Keratinocyte (primary cell): ENCODE data around the gene CCDC120. TPM values are rescaled to one million over a fixed set of nuclear protein-coding genes. Genes with fewer than 3 reads are reported as not detected.

ENCODE experiments used
- DNase-seq: peaks from one replicate; pipeline ENCODE4 v3.0.0-alpha.2; 2011; ENCODE audit warnings: low read depth, missing footprints, low spot score
- FAIRE-seq: peaks from 2 replicates; lab custom pipeline; 2011; peaks lifted over from hg19 to GRCh38; lab: Jason Lieb, UNC
- H2AFZ ChIP-seq: 2 replicates; pipeline ENCODE4 v1.6.0; 2012; ENCODE audit warnings: low read length, control low read depth, inconsistent platforms; ENCODE audit not compliant: control insufficient read depth
- H3K27ac ChIP-seq: 2 replicates; pipeline ENCODE4 v1.5.1; 2011; ENCODE audit warnings: low read length; ENCODE audit not compliant: control insufficient read depth, insufficient read depth
- H3K27me3 ChIP-seq: 3 replicates; pipeline ENCODE4 v1.6.0; 2011; ENCODE audit warnings: low read length; ENCODE audit not compliant: control insufficient read depth, insufficient read depth; ENCODE audit errors: extremely low read depth
- H3K36me3 ChIP-seq, 2 experiments: 2 replicates in 1 of 2; 3 replicates in 1 of 2; pipeline ENCODE4 v1.5.1; 2011; ENCODE audit warnings: low read length in 2 of 2, mild to moderate bottlenecking in 1 of 2; ENCODE audit not compliant: control insufficient read depth in 2 of 2, insufficient read depth in 2 of 2; ENCODE audit errors: extremely low read depth in 1 of 2
- H3K4me1 ChIP-seq: 3 replicates; pipeline ENCODE4 v1.5.1; 2011; ENCODE audit warnings: low read length; ENCODE audit not compliant: control insufficient read depth, insufficient read depth; ENCODE audit errors: extremely low read depth
- H3K4me2 ChIP-seq: 3 replicates; pipeline ENCODE4 v1.6.0; 2011; ENCODE audit warnings: low read depth, low read length; ENCODE audit not compliant: control insufficient read depth, insufficient read depth; ENCODE audit errors: extremely low read depth
- H3K4me3 ChIP-seq, 3 experiments: fragments of 200-600 bp in 1 of 3; sonication (generic) in 1 of 3; 2 replicates in 2 of 3; 3 replicates in 1 of 3; pipeline ENCODE4 v1.5.1; 2011 to 2016; ENCODE audit warnings: low read length in 3 of 3, mild to moderate bottlenecking in 3 of 3, control low read depth in 2 of 3, inconsistent platforms in 1 of 3, low read depth in 1 of 3, mixed read lengths in 1 of 3, mixed run types in 1 of 3, moderate library complexity in 1 of 3; ENCODE audit not compliant: control insufficient read depth in 2 of 3, insufficient read depth in 2 of 3; ENCODE audit errors: extremely low read depth in 1 of 3
- H3K79me2 ChIP-seq: 2 replicates; pipeline ENCODE4 v1.6.0; 2012; ENCODE audit warnings: low read length; ENCODE audit not compliant: control insufficient read depth, insufficient read depth
- H3K9ac ChIP-seq: 3 replicates; pipeline ENCODE4 v1.6.0; 2011; ENCODE audit warnings: low read length; ENCODE audit not compliant: control insufficient read depth, insufficient read depth; ENCODE audit errors: extremely low read depth
- H3K9me1 ChIP-seq: 3 replicates; pipeline ENCODE4 v1.6.0; 2011; ENCODE audit warnings: low read length; ENCODE audit not compliant: control insufficient read depth, insufficient read depth; ENCODE audit errors: extremely low read depth
- H3K9me3 ChIP-seq: 2 replicates; pipeline ENCODE4 v1.5.1; 2012; ENCODE audit warnings: low read depth, low read length; ENCODE audit not compliant: control insufficient read depth
- H4K20me1 ChIP-seq: 3 replicates; pipeline ENCODE4 v1.6.0; 2011; ENCODE audit warnings: low read length; ENCODE audit not compliant: control insufficient read depth, insufficient read depth; ENCODE audit errors: extremely low read depth
- EZH2 ChIP-seq: IDR thresholded peaks from one replicate; pipeline ENCODE4 v1.6.1; 2012; ENCODE audit warnings: inconsistent platforms, mild to moderate bottlenecking, low read length, moderate library complexity
- dilution Hi-C: fragments of 300-500 bp; cut with MboI; formaldehyde crosslinking; loops from one replicate; pipeline ENCODE4 v1.7.0; 2020; ENCODE audit warnings: low sequenced_read_pairs; ENCODE audit not compliant: extremely low pct_ligation_motif_present
- polyA plus RNA-seq, 5 experiments: library from polyadenylated mRNA; depleted of rRNA in 3 of 5; stranded (reverse) in 3 of 5; stranded (forward) in 1 of 5; unstranded in 1 of 5; fragments of >200 nt; gene quantifications; 1 replicate in 1 of 5; 2 replicates in 3 of 5; 3 replicates in 1 of 5; pipeline versions ENCODE4 v1.2.1 to v1.2.3, GENCODE V29; 2011 to 2012; ENCODE audit warnings: missing spikeins in 2 of 5, low read depth in 1 of 5, low replicate concordance in 1 of 5
- TF ChIP-seq, protein P1 (sequence below), 3 experiments: IDR thresholded peaks in 1 of 3; conservative IDR thresholded peaks in 1 of 3; optimal IDR thresholded peaks in 1 of 3; 2 replicates in 2 of 3; 3 replicates in 1 of 3; pipeline versions ENCODE3 to v1.5.1; 2011; ENCODE audit warnings: low read length in 3 of 3, mild to moderate bottlenecking in 3 of 3, moderate library complexity in 2 of 3, control low read depth in 1 of 3, inconsistent platforms in 1 of 3; ENCODE audit not compliant: insufficient read depth in 2 of 3; ENCODE audit errors: extremely low read depth in 1 of 3

The CCDC120 gene
- polyA plus RNA-seq, 1 donor (not counting 4 experiments of a cell fraction or from before 2014, with no cell fraction given): 4.9 TPM

DNA sequence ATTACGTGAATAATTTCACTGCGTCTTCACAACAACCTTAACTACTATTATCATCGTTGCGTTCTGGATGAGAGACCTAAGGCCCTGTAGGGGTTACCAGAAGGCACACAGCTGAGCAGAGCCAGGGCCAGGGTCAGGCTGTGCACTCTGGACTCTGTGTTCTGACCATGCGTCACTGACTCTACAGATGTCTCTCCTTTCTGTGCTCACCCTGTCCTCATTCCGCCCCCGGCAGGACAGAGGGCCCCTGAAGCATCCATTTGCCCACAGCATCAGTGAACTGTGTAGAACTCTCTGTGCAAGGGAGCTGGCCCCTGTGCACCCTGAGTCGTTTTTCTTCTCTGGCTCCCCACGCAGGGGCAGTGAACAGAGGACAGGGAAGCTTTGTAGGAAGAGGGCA lies 43.4 kb downstream of the CCDC120 start:
- Histone ChIP-seq H3K4me1 (peaks cover 4% of the 10 kb centered on the region), H3K9me1 (no peaks in the 10 kb centered on the region), H3K79me2 (no peaks in the 10 kb centered on the region), H3K9me3 (no peaks in the 10 kb centered on the region), H3K9ac (no peak overlapping the region), H3K4me3 (no peak overlapping the region), H3K27me3 (no peaks in the 10 kb centered on the region), H4K20me1 (no peaks in the 10 kb centered on the region), H3K36me3 (no peaks in the 10 kb centered on the region), H3K27ac (no peak overlapping the region), H3K4me2 (no peak overlapping the region), H2AFZ (no peak overlapping the region)
- dilution Hi-C loops: no loop called here
- DNase-seq (no peak), FAIRE-seq (no peak)
- TF ChIP-seq, protein P1, sequence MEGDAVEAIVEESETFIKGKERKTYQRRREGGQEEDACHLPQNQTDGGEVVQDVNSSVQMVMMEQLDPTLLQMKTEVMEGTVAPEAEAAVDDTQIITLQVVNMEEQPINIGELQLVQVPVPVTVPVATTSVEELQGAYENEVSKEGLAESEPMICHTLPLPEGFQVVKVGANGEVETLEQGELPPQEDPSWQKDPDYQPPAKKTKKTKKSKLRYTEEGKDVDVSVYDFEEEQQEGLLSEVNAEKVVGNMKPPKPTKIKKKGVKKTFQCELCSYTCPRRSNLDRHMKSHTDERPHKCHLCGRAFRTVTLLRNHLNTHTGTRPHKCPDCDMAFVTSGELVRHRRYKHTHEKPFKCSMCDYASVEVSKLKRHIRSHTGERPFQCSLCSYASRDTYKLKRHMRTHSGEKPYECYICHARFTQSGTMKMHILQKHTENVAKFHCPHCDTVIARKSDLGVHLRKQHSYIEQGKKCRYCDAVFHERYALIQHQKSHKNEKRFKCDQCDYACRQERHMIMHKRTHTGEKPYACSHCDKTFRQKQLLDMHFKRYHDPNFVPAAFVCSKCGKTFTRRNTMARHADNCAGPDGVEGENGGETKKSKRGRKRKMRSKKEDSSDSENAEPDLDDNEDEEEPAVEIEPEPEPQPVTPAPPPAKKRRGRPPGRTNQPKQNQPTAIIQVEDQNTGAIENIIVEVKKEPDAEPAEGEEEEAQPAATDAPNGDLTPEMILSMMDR (optimal IDR thresholded peaks at IDR 0.05 in 1 of 3, IDR thresholded peaks at IDR 0.05 in 1 of 3, conservative IDR thresholded peaks at IDR 0.05 in 1 of 3; ENCODE audit: extremely low read depth in 1 of 3, insufficient read depth in 2 of 3, low read length in 3 of 3): no peak
- no peak for TF ChIP-seq EZH2

GRCh38 chrX:49103637-49104036 lies 44.8 kb downstream of the CCDC120 start:
- H3K4me1 ChIP-seq: peaks cover 4% of the 10 kb centered on the region
- H3K79me2 ChIP-seq: no peaks in the 10 kb centered on the region
- no peaks in the 10 kb centered on the region for H3K9me3 ChIP-seq
- H3K27ac ChIP-seq: no peak overlapping the region
- DNase-seq: no peak
- no peak for TF ChIP-seq EZH2
- TF ChIP-seq, protein P1 (optimal IDR thresholded peaks at IDR 0.05 in 1 of 3, IDR thresholded peaks at IDR 0.05 in 1 of 3, conservative IDR thresholded peaks at IDR 0.05 in 1 of 3; ENCODE audit: extremely low read depth in 1 of 3, insufficient read depth in 2 of 3, low read length in 3 of 3): no peak
- no peak overlapping the region for H3K4me3 ChIP-seq
- no peaks in the 10 kb centered on the region for H4K20me1 ChIP-seq
- H3K4me2 ChIP-seq: no peak overlapping the region
- H3K27me3 ChIP-seq: no peaks in the 10 kb centered on the region
- FAIRE-seq: no peak
- no peak overlapping the region for H3K9ac ChIP-seq
- dilution Hi-C loops: no loop called here
- no peak overlapping the region for H2AFZ ChIP-seq
- no peaks in the 10 kb centered on the region for H3K36me3 ChIP-seq
- H3K9me1 ChIP-seq: no peaks in the 10 kb centered on the region
